Astrocyte (in vitro differentiated cells and primary cell): ENCODE results near the gene DSTN. TPM values are rescaled to one million over a fixed set of nuclear protein-coding genes. Genes with fewer than 3 reads are reported as not detected.
A peak's percentile ranks its signal among the peaks of the same experiment; 100 is the strongest.

Experiments
- DNase-seq: peaks from one replicate; pipeline ENCODE4 v3.0.0-alpha.2; 2010; ENCODE audit warnings: low read depth
- FAIRE-seq: peaks from 2 replicates; lab custom pipeline; 2011; peaks lifted over from hg19 to GRCh38; lab: Jason Lieb, UNC
- H2AFZ ChIP-seq: 2 replicates; pipeline ENCODE4 v1.6.0; 2012; ENCODE audit warnings: low read depth, low read length, inconsistent platforms
- H3K27ac ChIP-seq: 2 replicates; pipeline ENCODE4 v1.5.1; 2011; ENCODE audit warnings: low read depth, low read length, inconsistent platforms
- H3K27me3 ChIP-seq: 2 replicates; pipeline ENCODE4 v1.6.0; 2011; ENCODE audit warnings: low read length, inconsistent platforms; ENCODE audit not compliant: insufficient read depth
- H3K36me3 ChIP-seq: 2 replicates; pipeline ENCODE4 v1.5.1; 2011; ENCODE audit warnings: low read length, inconsistent platforms; ENCODE audit not compliant: insufficient read depth
- H3K4me1 ChIP-seq: 2 replicates; pipeline ENCODE4 v1.5.1; 2011; ENCODE audit warnings: low read length, inconsistent platforms; ENCODE audit not compliant: insufficient read depth
- H3K4me2 ChIP-seq: 2 replicates; pipeline ENCODE4 v1.6.0; 2012; ENCODE audit warnings: low read length, inconsistent platforms
- H3K4me3 ChIP-seq: 2 replicates; pipeline ENCODE4 v1.5.1; 2011; ENCODE audit warnings: low read depth, mild to moderate bottlenecking, low read length, inconsistent platforms; ENCODE audit not compliant: insufficient read depth
- H3K79me2 ChIP-seq: 2 replicates; pipeline ENCODE4 v1.6.0; 2012; ENCODE audit warnings: mild to moderate bottlenecking, low read length, inconsistent platforms; ENCODE audit not compliant: insufficient read depth
- H3K9ac ChIP-seq: 2 replicates; pipeline ENCODE4 v1.6.0; 2012; ENCODE audit warnings: mild to moderate bottlenecking, low read length, inconsistent platforms
- H3K9me3 ChIP-seq: 2 replicates; pipeline ENCODE4 v1.5.1; 2012; ENCODE audit warnings: low read depth, mild to moderate bottlenecking, low read length, inconsistent platforms; ENCODE audit not compliant: insufficient read depth
- H4K20me1 ChIP-seq: 2 replicates; pipeline ENCODE4 v1.6.0; 2012; ENCODE audit warnings: low read length, inconsistent platforms; ENCODE audit not compliant: insufficient read depth
- H3K27ac Mint-ChIP-seq: one replicate; pipeline ENCODE4 v1.8.0; 2021; ENCODE audit warnings: mild to moderate bottlenecking, mixed read lengths; ENCODE audit not compliant: unreplicated experiment
- H3K27me3 Mint-ChIP-seq: one replicate; pipeline ENCODE4 v1.8.0; 2021; ENCODE audit warnings: low read depth, mixed read lengths; ENCODE audit not compliant: unreplicated experiment
- H3K36me3 Mint-ChIP-seq: one replicate; pipeline ENCODE4 v1.8.0; 2021; ENCODE audit warnings: low read depth, mixed read lengths; ENCODE audit not compliant: unreplicated experiment
- H3K4me1 Mint-ChIP-seq: one replicate; pipeline ENCODE4 v1.8.0; 2021; ENCODE audit warnings: low read depth, mixed read lengths; ENCODE audit not compliant: unreplicated experiment
- H3K4me3 Mint-ChIP-seq: one replicate; pipeline ENCODE4 v1.8.0; 2021; ENCODE audit warnings: mild to moderate bottlenecking, moderate library complexity, mixed read lengths; ENCODE audit not compliant: unreplicated experiment
- H3K9me3 Mint-ChIP-seq: one replicate; pipeline ENCODE4 v1.8.0; 2021; ENCODE audit warnings: mild to moderate bottlenecking, mixed read lengths; ENCODE audit not compliant: unreplicated experiment
- EZH2 ChIP-seq: IDR thresholded peaks from 2 replicates; pipeline ENCODE4 v1.6.1; 2012; ENCODE audit warnings: mild to moderate bottlenecking, low read length, inconsistent platforms; ENCODE audit not compliant: insufficient read depth
- total RNA-seq: library from RNA; stranded (reverse); gene quantifications from 2 replicates; pipeline ENCODE4 v1.2.1, GENCODE V29; 2021
- TF ChIP-seq, protein P1 (sequence below): IDR thresholded peaks from 2 replicates; pipeline ENCODE4 v1.5.1; 2011; ENCODE audit warnings: low read depth, mild to moderate bottlenecking, inconsistent platforms, low read length, moderate library complexity; ENCODE audit not compliant: insufficient read depth

The DSTN gene
- total RNA-seq, 1 donor from 2014 or later, result 552 TPM

DNA sequence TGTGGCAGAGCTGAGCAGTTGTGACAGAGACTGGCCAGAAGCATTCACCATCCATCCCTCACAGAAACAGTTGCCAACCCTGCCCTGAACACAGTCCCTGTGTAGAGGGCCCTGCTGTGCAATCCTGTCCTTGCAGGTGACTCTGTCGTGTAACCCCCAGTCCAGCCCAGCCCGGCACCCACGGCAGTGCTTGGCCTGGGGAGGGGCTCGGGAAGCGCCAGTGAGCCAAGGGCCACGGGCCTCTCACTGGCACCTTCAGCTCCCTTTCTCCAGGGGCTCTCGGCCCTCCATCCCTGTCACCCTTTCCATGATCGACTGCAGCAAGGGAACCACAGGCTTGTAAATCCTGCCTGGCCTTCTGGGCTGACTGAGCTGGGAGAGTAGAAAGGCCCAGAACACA, 59.1 kb downstream of the DSTN start:
- no peak overlapping the region for H3K4me3 Mint-ChIP-seq
- no peaks in the 10 kb centered on the region for H3K4me1 ChIP-seq
- H3K4me1 Mint-ChIP-seq, result no peaks in the 10 kb centered on the region
- H3K27me3 ChIP-seq, result no peaks in the 10 kb centered on the region
- H4K20me1 ChIP-seq, result peaks cover 99% of the 10 kb centered on the region
- H2AFZ ChIP-seq, result no peak overlapping the region
- H3K4me3 ChIP-seq, result no peak overlapping the region
- H3K9ac ChIP-seq, result no peak overlapping the region
- H3K9me3 Mint-ChIP-seq, result no peaks in the 10 kb centered on the region
- H3K27ac ChIP-seq, result no peak overlapping the region
- FAIRE-seq, result no peak
- DNase-seq, result no peak
- H3K9me3 ChIP-seq, result no peaks in the 10 kb centered on the region
- no peak for TF ChIP-seq EZH2
- TF ChIP-seq, protein P1, sequence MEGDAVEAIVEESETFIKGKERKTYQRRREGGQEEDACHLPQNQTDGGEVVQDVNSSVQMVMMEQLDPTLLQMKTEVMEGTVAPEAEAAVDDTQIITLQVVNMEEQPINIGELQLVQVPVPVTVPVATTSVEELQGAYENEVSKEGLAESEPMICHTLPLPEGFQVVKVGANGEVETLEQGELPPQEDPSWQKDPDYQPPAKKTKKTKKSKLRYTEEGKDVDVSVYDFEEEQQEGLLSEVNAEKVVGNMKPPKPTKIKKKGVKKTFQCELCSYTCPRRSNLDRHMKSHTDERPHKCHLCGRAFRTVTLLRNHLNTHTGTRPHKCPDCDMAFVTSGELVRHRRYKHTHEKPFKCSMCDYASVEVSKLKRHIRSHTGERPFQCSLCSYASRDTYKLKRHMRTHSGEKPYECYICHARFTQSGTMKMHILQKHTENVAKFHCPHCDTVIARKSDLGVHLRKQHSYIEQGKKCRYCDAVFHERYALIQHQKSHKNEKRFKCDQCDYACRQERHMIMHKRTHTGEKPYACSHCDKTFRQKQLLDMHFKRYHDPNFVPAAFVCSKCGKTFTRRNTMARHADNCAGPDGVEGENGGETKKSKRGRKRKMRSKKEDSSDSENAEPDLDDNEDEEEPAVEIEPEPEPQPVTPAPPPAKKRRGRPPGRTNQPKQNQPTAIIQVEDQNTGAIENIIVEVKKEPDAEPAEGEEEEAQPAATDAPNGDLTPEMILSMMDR, result no peak
- H3K79me2 ChIP-seq, result peaks cover 73% of the 10 kb centered on the region
- peaks cover 46% of the 10 kb centered on the region for H3K36me3 ChIP-seq
- H3K4me2 ChIP-seq, result no peak overlapping the region
- H3K36me3 Mint-ChIP-seq, result peaks cover 27% of the 10 kb centered on the region
- no peak overlapping the region for H3K27ac Mint-ChIP-seq
- H3K27me3 Mint-ChIP-seq, result no peaks in the 10 kb centered on the region

DNA sequence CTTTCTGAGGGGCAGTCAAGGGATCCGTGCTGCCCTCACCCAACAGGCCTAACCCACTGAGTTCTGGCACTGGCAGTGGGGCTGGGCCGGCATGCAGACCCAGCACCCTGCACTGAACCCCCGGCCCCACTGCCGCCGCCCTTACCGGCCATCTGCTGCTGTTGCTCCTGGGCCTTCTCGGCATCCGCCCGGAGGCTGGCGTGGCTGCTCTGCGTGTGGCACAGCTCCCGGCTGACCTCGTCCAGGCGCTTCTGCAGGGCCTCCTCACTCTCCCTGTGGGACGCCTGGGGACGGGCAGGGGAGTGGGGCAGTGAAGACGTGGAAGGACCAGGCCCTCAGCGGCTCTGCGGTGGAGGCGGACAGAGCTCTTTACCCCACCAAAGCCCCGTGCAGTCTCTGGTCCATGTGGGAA, 59.8 kb downstream of the DSTN start:
- Histone ChIP-seq H3K4me2 (no peak overlapping the region), H3K27ac (no peak overlapping the region), H3K36me3 (peaks cover 47% of the 10 kb centered on the region), H3K4me3 (no peak overlapping the region), H3K27me3 (no peaks in the 10 kb centered on the region), H2AFZ (no peak overlapping the region), H3K79me2 (peaks cover 78% of the 10 kb centered on the region), H3K9me3 (no peaks in the 10 kb centered on the region), H3K4me1 (no peaks in the 10 kb centered on the region), H4K20me1 (peaks cover 99% of the 10 kb centered on the region), H3K9ac (no peak overlapping the region)
- Mint-ChIP-seq H3K4me1 (no peaks in the 10 kb centered on the region), H3K9me3 (no peaks in the 10 kb centered on the region), H3K4me3 (no peak overlapping the region), H3K36me3 (peaks cover 27% of the 10 kb centered on the region), H3K27ac (no peak overlapping the region), H3K27me3 (no peaks in the 10 kb centered on the region)
- TF ChIP-seq, protein P1, result no peak
- TF ChIP-seq EZH2, result no peak
- DNase-seq (no peak), FAIRE-seq (no peak)

DNA sequence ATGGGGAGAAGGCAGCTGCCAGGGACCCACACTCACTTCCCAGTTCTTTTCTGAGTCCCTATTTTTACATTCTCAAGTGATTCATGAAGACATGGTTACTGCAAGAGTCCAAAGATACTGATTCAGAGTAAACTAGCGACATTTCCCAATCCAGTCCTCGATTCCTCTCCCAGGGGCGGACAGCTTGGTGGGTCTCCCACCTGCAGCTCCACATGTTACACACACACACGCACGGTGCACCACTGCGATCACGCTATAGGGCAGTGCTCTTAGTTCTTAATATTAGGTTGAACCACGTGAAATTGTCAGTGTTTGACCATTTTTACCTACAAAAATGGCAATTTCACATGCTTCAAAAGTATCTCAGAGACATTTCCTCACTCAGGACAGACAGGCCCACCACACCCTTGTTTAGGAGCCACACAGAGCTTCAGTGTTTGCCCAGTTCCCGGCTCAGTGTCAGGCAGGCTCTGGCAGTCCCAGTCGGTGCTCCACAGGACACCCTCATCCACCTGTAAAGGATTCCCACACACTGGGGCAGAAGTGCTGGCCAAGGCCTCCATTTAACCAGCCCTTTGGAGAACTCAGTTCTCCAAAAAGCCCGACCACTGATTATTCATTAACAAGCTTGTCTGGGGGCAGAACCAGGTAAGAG, 60.4 kb downstream of the DSTN start:
- H3K4me1 Mint-ChIP-seq, result no peaks in the 10 kb centered on the region
- DNase-seq (no peak), FAIRE-seq (no peak)
- Histone ChIP-seq H3K27ac (no peak overlapping the region), H4K20me1 (peaks cover 99% of the 10 kb centered on the region), H3K79me2 (peaks cover 82% of the 10 kb centered on the region), H3K4me2 (no peak overlapping the region), H3K36me3 (peaks cover 47% of the 10 kb centered on the region), H3K9me3 (no peaks in the 10 kb centered on the region), H3K4me1 (no peaks in the 10 kb centered on the region), H3K4me3 (no peak overlapping the region), H2AFZ (no peak overlapping the region), H3K9ac (no peak overlapping the region), H3K27me3 (no peaks in the 10 kb centered on the region)
- TF ChIP-seq, protein P1, result no peak
- no peak for TF ChIP-seq EZH2
- no peak overlapping the region for H3K4me3 Mint-ChIP-seq
- H3K36me3 Mint-ChIP-seq, result peaks cover 27% of the 10 kb centered on the region
- peak overlapping the region; percentile 58 for H3K27ac Mint-ChIP-seq
- H3K27me3 Mint-ChIP-seq, result no peaks in the 10 kb centered on the region
- no peaks in the 10 kb centered on the region for H3K9me3 Mint-ChIP-seq
